Ishikawa (cell line): ENCODE results near the gene PRKCQ.

ENCODE experiments used
- CEBPB ChIP-seq: IDR thresholded peaks from 2 replicates; pipeline ENCODE4 v1.6.1; 2012
- CREB1 ChIP-seq: IDR thresholded peaks from 2 replicates; pipeline ENCODE4 v1.6.1; 2012; ENCODE audit warnings: low read depth
- EGR1 ChIP-seq: IDR thresholded peaks from 2 replicates; pipeline ENCODE4 v1.6.1; 2012
- EP300 ChIP-seq: IDR thresholded peaks from 2 replicates; pipeline ENCODE4 v1.6.1; 2012; ENCODE audit warnings: borderline replicate concordance
- FOXM1 ChIP-seq: IDR thresholded peaks from 2 replicates; pipeline ENCODE4 v1.6.1; 2012; ENCODE audit warnings: low read depth, borderline replicate concordance
- NFIC ChIP-seq: IDR thresholded peaks from 2 replicates; pipeline ENCODE4 v1.6.1; 2012
- RAD21 ChIP-seq: IDR thresholded peaks from 2 replicates; pipeline ENCODE4 v1.6.1; 2012; ENCODE audit warnings: low read depth
- REST ChIP-seq: IDR thresholded peaks from 2 replicates; pipeline ENCODE4 v1.6.1; 2012; ENCODE audit warnings: low read depth, mild to moderate bottlenecking
- TAF1 ChIP-seq: IDR thresholded peaks from 2 replicates; pipeline ENCODE4 v1.6.1; 2012; ENCODE audit warnings: low read depth, mild to moderate bottlenecking
- TCF12 ChIP-seq: IDR thresholded peaks from 2 replicates; pipeline ENCODE4 v1.6.1; 2012; ENCODE audit warnings: low read depth
- TEAD4 ChIP-seq: IDR thresholded peaks from 2 replicates; pipeline ENCODE4 v1.6.1; 2012
- YY1 ChIP-seq: IDR thresholded peaks from 2 replicates; pipeline ENCODE4 v1.6.1; 2012; ENCODE audit warnings: low read depth
- ZBTB7A ChIP-seq: IDR thresholded peaks from 2 replicates; pipeline ENCODE4 v1.6.1; 2012; ENCODE audit warnings: low read depth
- TF ChIP-seq, protein P1 (sequence below): IDR thresholded peaks from 2 replicates; pipeline ENCODE4 v1.6.1; 2012
- TF ChIP-seq, protein P2 (sequence below): IDR thresholded peaks from 2 replicates; pipeline ENCODE4 v1.6.1; 2012

PRKCQ gene

DNA sequence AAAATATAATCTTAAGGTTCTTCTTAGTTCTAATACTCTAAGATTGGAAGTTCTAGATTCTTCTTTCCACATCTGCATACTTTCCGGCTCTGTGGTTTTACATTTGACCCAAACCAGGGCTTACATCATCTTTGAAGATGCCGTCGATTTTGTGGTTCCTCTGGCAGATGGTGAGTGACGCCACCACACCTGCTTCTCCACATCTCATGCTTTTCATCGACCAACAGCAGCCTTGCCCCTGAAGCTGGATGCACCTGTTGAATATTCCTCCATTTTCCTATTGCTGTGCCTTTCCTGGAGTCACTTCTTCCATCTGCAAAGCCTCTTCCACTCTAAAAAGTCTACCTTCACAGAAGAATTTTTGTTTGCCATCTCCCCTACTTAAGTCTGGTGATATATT, 121.3 kb downstream of the PRKCQ start:
- TF ChIP-seq EP300 (no peak), CREB1 (no peak), YY1 (no peak), REST (no peak), TCF12 (no peak), FOXM1 (no peak), RAD21 (no peak), EGR1 (no peak), CEBPB (no peak), ZBTB7A (no peak), NFIC (no peak)
- TF ChIP-seq, protein P1, sequence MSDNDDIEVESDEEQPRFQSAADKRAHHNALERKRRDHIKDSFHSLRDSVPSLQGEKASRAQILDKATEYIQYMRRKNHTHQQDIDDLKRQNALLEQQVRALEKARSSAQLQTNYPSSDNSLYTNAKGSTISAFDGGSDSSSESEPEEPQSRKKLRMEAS, result no peak
- TF ChIP-seq, protein P2, sequence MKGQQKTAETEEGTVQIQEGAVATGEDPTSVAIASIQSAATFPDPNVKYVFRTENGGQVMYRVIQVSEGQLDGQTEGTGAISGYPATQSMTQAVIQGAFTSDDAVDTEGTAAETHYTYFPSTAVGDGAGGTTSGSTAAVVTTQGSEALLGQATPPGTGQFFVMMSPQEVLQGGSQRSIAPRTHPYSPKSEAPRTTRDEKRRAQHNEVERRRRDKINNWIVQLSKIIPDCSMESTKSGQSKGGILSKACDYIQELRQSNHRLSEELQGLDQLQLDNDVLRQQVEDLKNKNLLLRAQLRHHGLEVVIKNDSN, result no peak

GRCh38 chr10:6457376-6457775, 122.7 kb downstream of the PRKCQ start:
- no peak for TF ChIP-seq YY1
- no peak for TF ChIP-seq ZBTB7A
- no peak for TF ChIP-seq REST
- TF ChIP-seq, protein P2, result no peak
- no peak for TF ChIP-seq NFIC
- TF ChIP-seq, protein P1, result no peak
- TF ChIP-seq CREB1, result no peak
- TF ChIP-seq EP300, result no peak
- TF ChIP-seq FOXM1, result no peak
- no peak for TF ChIP-seq RAD21
- TF ChIP-seq TCF12, result no peak
- no peak for TF ChIP-seq CEBPB
- TF ChIP-seq TAF1, result no peak
- no peak for TF ChIP-seq TEAD4
- TF ChIP-seq EGR1, result no peak

GRCh38 chr10:6456067-6456466, 124.0 kb downstream of the PRKCQ start:
- TF ChIP-seq EGR1, result no peak
- TF ChIP-seq FOXM1, result no peak
- TF ChIP-seq EP300, result no peak
- TF ChIP-seq, protein P2, result no peak
- no peak for TF ChIP-seq CREB1
- TF ChIP-seq, protein P1, result no peak
- TF ChIP-seq CEBPB, result no peak
- no peak for TF ChIP-seq ZBTB7A
- no peak for TF ChIP-seq REST
- TF ChIP-seq YY1, result no peak
- TF ChIP-seq TAF1, result no peak
- TF ChIP-seq TEAD4, result no peak
- TF ChIP-seq TCF12, result no peak

- TF ChIP-seq NFIC, result no peak
- no peak for TF ChIP-seq CEBPB
- TF ChIP-seq TAF1, result no peak
Measured at GRCh38 chr10:6455592-6455991, 124.5 kb downstream of the PRKCQ start.
